Stimulated activated CD4-positive, alpha-beta T cell treated with anti-CD3 and anti-CD28 coated beads, Interleukin-4, amount 100 ng/mL, for 48 hours (primary cell): ENCODE results near the gene PPDPF.
"Not testable (repeated sequence)": the region's sequence is repeated elsewhere in the genome, so short reads cannot be mapped to it uniquely, and the experiment has no call there.

ENCODE experiments used
- DNase-seq, 2 donors: peaks; one replicate each; pipeline ENCODE4 v3.0.0-alpha.2; 2020; ENCODE audit warnings: low read depth in 2 of 2

The PPDPF gene, protein sequence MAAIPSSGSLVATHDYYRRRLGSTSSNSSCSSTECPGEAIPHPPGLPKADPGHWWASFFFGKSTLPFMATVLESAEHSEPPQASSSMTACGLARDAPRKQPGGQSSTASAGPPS

DNA sequence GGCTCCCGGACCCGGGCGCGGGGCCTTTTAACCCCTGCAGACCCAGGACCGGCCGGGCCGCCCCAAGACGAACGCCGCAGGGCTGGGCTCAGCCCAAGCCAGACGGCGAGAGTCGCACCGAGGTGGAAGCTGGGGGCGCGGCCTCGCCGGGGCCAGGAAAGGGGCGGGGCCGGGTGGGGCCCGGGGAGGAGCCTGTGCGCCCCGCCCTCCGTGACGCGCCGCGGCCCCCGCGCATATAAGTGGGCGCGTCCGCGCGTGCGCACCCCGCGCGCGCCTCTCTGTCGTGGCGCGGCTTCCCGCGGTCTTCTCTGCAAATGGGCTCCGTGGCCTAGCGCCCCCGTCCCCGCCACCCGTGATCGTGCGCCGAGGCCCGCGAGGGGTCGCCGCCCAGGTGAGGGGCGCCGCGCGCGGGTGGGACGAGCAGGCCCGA lies at the start of gene PPDPF:
Gene PPDPF, plus strand, starts transcription at position 262 of the 430 bp plus-strand sequence. CDS start 544 bp downstream, outside the sequence.
- DNase-seq: peak; percentile 74 to 75

DNA sequence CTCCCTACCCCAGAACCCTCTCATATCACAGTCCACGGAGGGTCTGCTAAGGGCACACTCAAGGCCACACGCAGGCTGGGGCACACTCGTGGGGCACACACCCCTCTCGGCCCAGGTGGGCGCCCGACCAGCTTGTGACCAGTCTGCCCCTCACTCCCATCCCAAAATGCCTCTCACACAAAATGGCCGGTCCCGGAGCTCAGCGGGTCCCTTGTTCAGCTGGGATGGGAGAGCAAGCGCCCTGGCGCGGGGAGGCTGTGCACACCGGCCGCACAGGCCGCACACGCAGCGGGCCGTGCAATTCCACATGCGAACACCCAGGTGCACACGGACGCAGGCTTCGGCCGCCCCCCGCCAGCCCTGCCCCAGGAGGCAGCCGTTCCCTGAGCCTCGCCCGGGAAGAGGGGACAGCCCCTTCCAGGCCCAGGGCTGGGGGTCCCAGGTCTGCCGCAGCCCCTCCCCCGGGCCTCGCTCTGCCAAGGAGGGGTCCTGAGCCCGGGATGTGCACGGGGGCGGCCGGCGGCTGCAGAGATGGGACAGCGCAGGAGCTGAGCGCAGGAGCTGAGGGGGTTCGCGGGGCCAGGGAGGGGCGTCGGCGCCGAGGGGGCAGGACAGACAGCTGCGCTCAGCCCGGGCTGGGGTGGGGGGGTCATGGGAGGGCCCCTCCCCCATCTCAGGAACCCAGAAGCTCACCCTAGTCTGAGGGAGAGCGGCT lies 49.4 kb upstream of the PPDPF start:
- no peak for DNase-seq

DNA sequence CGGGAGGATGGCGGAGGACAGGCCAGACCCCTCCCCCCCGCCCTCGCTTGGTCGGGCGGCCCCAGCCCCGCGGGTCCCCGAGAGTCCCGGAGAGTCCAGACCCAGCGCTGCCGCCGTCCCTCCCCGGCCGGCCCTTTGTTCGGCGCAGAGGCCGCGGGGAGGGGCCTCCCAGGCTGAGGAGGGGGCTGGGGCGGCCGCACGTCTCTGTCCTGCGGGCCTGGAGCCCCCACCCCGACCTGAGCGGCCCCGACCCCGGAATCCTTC lies 48.9 kb upstream of the PPDPF start:
- no peak for DNase-seq

DNA sequence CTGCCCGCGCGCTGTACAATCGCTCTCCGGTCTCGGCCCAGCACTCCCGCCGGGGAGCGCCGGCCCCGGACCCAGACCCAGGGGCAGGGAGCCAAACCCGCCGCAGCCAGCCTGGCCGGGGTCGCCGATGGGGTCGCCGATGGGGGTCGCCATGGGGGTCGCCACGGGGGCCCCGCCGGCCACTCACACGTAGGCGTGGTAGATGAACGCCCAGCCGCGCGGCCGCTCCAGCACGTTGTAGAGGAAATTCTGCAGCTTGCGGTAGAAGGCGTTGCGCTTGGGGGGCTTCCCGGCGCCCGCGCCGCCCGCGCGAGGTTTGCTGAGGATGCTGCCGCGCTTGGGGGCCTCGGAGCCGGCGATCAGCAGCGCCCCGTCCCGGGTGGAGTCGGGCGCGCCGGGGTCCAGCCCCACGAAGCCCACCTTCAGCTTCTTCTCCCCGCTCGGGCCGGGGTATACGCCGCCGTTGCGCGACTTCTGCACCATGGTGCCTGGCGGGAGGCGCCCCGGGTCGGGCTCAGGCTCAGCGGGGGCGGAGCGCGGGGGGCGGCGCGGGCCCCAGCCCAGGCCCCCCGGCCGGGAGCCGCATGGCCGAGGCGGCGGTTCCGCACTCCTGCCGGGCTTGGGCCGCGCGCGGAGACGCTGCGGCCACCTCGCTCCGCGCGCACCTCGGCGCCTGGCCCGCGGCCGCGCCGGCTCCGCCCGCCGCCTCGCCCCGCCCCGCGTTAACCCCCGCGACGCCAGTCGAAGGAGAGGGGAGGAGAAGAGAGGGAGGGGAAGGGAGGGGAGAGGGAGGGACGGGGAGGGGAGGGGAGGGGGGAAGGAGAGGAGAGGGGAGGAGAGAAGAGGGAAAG lies 48.4 kb upstream of the PPDPF start, which contains the start of gene KCNQ2:
Gene KCNQ2, minus strand, starts transcription at position 675 of the 851 bp plus-strand sequence. Its CDS starts 192 bp downstream, at position 483.
- no peak for DNase-seq

DNA sequence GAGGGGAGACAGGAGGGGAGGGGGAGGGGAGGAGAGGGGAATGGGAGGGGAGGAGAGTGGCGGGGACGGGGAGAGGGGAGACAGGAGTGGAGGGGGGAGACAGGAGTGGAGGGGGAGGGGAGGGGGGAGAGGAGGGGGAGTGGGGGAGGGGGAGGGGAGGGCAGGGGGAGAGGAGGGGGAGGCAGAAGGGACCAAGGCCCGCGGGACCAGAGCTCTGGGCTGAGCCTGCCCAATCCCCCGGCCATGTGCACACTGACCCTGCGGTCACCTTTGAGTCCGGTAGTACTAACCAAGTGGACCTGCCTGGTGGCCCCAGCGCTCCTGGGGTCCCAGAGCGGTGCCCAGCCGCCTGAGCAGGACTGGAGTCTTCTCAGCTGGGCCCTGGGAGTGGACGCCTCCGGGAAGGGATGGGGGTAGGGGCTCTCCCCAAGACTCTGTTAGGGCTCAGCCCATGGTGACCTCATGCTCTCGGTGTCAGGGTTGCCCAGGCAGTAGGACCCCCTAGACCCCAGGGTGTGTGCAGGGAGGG lies 47.6 kb upstream of the PPDPF start:
- DNase-seq: no peak

DNA sequence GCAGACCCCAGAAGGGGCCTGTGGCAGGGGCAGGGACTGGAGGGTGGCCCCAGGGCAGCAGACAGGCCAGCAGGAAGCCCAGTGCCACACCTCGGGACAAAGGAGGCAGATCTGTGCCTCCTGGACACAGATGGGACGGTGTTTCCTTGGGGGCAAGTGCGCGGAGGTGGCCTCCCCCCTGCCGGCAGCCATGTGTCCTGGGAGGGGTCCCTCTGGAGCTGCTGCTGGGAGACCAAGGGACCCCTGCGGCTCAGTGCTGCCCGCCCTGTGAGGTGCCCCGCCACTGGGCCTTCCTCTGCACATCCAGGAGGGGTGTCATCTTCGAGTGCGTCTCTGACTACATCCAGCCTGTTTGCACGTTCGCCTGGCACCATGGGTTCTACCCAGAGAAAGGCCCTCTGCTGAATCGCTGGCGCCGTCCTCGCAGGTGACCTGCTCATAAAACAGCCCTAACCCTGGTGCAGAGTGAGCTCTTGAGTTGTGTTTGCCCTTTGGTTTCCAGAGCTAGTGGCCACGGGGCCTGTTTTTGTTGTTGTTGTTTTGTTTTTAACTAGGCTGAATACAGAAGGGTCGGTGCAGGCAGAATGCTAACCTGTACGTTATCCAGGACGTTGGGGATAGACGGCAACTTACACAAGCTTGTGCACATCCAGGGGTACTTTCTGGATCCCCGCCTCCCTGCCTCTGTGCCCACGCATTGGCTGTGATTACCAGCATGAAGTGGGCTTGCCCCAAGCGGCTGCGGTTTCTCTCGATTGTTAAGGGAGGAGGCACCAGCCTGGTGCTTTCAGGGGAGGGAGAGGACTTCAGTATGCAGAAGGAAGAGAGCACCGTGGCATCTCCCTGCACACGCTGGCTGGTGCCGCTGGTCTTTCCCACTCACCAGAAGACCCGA lies 46.8 kb upstream of the PPDPF start:
- no peak for DNase-seq

DNA sequence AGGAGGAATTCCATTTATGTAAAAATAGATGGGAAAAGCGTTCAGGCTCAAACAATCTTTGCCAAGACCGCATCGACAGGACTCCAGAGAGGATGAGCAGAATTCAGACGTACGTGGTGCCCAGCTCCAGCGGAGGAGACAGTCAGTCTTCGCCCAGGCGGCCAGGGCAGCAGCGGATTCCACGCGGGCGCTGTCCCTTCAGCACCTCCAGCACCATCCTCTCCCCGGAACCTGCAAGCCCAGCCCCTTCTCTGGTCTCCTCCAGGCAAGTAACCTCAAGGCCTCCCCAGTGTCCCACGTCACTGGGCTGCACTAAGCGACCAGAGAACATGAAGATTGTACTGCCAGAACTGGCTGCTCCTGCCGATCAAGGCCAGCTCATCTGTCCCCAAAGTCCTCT lies 45.4 kb upstream of the PPDPF start:
- DNase-seq: no peak

DNA sequence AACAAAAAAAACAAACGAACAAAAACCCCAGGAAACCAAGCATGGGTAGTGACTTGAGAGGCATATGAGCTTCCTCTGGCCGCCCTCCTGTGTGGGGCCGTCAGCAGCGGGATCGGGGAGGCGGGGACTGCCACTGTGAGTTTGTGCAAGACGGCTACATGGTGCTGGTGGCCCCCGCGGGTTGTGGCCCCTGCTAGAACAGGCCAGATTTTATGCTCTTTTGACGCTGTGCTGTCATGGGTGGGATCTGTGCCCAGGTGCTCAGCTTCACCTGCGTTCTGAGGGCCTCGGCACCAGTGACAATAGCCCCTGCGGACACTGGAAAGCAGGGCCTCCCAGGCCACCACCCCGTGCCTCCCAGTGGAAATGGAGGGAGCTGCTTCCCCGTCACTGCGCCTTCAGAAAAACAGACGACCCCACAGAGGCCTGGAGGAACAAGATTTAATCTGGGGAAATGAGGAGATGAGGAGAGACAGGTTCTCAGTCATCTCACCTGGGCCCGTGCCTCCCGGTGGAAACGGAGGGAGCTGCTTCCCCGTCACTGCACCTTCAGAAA lies 43.4 kb upstream of the PPDPF start:
- DNase-seq: no peak

DNA sequence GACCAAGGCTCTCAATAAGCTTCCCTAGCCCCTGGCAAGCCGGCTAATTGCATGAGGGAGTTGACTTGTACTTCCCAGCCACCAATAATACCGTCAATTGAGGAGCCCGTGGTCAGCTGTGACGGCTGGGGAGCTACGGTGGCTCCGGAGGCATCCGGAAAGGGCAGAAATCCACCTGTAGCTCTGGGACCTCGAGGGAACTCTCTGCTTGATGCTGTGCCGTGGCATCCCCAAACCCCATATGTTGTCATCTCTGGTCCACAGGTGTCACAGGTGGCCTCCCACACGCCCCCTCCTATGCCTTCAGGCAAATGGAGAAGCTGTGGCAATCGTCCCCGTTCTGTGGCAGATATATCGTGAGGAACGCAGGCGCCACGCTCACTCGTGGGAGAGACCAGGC lies 42.6 kb upstream of the PPDPF start:
- DNase-seq: no peak

DNA sequence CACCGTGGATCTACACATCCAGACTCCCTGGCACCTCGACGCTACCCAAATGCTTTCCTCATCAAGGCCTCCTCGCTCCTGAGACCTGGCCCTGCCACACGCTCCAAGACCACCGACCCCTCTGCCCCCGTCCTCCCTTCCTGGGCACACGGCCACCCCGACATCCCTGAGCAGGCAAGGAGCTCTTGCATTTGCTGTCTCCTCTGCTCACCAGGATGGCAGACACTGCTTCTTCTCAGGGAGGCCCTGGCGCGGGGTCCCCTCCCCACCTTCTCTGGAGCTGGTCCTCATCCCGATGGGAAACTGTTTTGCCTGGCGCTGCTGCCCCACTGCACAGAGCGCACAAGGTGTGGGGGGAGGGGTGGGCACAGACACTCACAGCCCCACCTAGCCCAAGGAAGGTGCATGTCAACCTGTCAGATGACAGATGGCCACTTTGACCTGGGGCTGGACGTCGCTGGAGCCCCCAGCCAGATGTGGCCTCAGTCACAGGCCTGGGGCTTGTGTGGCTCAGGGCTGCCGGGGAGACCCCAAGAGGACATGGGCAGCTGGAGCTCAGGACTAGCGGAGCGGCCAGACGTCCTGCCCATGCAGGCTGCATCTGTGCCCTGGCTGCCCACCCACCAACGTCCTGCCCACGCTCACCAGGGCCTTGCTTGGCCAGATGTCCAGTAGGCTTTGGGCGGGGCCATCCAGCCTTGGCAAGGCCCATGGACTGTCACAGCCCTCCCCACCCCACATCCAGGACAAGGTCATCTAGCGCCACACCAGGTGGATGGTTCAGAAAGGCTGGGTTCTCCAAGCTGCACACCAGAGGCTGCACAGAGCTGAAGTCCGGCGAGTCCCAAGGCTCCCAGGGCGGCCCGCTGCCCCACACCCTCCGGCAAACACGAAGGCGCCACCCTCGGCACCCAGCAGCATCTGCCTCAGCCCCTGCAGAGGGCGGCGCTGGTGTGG lies 41.9 kb upstream of the PPDPF start:
- DNase-seq: no peak

DNA sequence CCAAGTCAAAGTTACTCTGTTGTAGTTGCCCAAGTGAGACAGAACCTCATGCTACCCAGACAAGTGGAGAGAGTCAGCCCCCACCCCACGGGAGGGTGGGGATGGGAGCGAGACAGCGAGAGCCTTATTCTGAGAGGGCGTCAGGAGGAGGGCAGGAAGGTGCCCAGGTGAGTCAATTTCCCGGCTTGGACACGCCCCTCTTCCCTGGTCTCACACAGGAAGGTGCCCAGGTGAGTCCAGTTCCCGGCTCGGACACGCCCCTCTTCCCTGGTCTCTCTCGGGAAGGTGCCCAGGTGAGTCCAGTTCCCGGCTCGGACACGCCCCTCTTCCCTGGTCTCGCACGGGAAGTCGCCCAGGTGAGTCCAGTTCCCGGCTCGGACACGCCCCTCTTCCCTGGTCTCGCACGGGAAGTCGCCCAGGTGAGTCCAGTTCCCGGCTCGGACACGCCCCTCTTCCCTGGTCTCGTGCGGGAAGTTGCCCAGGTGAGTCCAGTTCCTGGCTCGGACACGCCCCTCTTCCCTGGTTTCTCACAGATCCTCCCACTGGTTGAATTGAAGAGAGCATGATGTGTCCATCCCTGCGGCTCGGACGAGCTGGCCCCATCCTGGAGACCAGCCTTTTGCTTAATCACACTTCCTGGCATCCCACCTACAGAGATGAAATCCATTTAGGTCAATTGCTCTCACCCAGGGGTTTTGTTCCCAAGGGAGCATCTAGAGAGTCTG lies 40.7 kb upstream of the PPDPF start:
- DNase-seq: not testable (repeated sequence)

DNA sequence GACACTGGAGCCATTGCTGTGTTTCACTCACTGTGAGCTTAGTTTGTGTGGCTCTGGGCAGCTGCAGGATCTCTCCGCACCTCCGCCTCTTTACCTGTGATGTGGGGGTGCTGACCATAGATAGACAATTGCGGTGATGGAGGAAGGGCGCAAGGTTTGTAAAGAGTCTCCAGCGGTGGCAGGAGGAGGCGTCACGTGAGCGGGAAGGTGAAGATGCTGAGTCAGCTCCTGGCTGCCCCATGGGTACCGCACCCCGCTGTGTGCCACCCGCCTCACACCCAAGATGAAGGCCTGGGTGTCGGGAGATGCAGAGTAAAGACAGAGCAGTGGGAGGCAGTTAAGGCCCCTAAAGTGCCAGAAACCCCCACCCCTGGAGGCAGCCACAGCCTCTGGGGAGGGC lies 39.1 kb upstream of the PPDPF start:
- no peak for DNase-seq

DNA sequence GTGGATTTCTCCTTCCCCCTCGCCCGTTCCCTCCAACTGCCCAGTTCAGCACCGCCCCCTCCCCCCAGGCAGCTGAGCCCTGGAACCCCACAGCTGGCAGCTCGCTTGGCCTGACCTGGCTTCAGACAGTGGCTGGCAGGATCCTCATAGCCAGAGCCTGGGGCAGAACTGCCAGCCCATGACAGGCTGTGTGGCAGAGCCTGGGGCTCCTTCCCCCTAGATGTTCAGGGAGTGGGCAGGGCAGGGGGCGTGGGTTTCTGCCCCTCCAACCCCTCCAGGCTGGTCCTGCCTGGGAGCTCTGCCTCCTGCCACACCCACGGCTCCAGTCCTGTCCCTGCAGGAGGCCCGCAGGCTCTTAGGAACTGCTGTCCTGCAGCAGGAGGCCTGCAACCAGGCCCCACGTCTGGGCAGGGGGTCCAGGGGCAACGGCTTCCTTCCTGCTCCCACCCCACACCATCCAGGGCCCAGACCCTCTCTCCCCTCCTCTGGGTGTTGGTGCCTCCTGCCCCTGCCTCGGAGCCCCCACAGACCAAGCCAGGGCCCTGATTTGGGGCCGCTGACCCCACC lies 38.5 kb upstream of the PPDPF start:
- no peak for DNase-seq

DNA sequence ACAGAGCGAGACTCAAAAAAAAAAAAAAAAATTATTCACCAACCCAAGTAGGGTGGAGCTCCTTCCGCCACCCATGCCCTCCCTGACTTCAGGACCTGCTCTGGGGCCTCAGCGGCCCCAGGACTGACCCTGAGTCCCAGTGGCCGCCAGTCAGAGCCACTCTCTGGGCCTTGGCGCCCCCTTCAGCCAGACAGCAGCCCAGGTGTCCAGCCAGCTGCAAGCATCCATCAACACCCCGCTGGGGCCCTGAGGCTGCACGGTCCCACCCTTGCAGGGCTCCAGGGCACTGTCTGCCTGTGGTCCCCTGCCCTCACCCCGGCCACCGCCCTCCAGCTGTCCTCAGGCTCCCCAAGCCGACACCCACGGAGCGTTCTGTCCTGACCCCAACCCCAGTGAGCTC lies 36.7 kb upstream of the PPDPF start:
- no peak for DNase-seq

DNA sequence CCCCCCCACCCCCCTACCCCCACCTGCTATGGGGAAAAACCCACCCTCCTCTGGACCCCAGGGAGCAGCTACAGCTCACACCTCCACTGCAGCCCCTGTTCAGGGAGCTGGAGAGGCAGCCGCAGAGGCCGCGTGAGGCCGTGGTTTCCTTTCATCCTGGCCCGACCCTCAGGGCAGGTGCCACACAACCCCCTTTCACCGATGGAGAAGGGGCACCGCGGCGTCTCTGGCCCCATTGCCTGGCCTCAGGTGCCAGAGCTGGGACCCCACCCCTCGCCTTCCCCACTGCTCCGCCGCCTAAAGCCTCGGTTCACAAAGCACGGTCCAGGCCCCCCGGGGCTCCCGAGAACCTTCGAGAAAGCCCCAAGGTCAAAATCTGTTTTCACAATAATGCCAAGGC lies 36.3 kb upstream of the PPDPF start:
- DNase-seq: no peak

DNA sequence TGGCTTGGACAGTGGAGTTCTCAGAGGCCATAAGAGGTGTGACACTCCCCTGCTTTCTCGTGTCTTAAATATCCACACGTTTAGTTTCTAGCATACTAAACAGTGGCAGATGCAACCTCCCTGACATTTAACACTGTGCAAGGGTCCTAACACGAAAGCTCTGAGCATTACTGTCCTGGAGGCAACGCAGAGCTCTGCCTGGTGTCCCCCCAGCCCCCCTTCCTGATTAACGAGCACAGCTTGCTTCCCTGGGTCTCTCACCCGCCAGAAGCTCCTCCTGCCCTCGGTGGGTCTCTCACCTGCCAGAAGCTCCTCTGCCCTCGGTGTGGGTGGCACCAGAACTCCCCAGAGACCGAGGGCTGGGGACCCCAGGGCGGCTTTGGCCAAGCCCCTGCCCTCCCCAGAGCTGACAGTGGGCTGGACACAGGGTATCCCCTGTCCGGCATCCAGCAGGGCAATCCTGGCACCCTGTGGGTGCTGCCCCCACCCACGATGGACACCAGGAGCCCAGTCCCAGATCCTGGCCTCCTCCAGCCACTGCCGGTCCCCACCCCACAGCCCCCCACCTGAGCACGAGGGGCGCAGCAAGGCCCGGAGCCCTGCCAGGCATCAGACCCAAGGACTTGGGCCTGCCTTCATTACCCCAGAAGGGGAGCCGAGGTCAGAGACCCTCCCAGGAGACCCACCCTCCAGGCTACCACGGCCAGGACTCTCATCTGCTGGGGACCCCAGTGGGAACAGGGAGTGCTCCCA lies 35.7 kb upstream of the PPDPF start:
- no peak for DNase-seq

DNA sequence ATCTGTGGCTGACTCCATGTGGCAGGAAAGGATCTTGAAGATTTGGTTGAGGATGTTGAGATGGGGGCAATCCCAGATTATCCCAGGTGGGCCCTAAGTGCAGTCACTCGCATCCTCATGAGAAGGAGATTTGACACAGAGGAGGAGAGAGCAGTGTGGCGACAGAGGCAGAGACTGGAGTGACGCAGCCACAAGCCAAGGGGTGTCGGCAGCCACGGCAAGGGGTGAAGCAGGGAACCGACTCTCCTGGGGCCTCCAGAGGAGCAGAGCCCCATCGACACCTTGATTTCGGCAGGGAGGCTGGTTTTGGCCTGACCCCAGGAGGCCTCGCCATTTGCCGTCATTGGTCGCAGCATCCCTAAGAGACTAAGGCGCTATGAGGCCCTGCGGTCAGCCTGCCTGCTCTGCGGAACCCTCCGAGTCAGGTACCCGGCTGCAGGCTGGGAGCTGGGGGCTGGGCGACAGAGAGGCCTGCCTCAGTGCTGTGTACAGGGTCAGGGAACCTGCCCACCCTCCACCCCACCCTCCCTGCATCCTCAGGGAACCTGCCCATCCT lies 34.2 kb upstream of the PPDPF start:
- no peak for DNase-seq

DNA sequence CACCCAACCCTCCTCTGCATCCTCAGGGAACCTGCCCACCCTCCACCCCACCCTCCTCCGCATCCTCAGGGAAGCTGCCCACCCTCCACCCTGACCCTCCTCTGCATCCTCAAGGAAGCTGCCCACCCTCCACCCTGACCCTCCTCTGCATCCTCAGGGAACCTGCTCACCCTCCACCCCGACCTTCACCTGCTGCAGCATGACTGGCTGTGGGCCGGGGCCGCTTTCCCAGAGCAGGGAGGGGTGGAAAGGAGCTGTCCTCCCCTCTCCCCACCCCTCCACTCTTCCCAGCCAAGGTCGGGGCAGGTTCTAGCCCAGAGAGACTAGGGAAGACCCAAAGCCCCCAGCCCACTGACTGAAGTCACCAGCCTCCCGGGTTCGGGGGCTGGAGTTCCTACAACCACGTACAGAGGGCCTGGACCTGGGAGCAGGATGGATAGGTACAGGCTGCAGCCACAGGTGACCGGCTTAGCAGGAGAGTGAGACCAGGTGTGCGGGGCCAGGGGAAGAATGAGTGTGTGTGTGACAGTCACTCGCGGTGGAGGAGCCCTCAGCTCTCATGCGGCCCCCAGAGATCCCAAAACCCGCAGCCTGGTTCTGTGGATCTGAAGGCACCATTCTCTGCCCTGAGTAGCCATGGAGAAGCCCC lies 33.3 kb upstream of the PPDPF start:
- no peak for DNase-seq
